Gastroesophageal sphincter (tissue), 3 donors: ENCODE measurements around the gene SNED1.

Experiments used
- CTCF ChIP-seq, 4 experiments: fragments of 200-600 bp in 2 of 4; fragments of 450-650 bp in 2 of 4; sonication (generic) in 1 of 4; IDR thresholded peaks; one replicate each; pipeline ENCODE4 v1.5.1; 2017 to 2019; ENCODE audit warnings: antibody characterized with exemption in 4 of 4, mild to moderate bottlenecking in 2 of 4, moderate library complexity in 2 of 4
- POLR2A ChIP-seq, 2 donors: fragments of 450-650 bp; IDR thresholded peaks; one replicate each; pipeline ENCODE4 v1.6.1; 2017; ENCODE audit warnings: antibody characterized with exemption in 2 of 2, mild to moderate bottlenecking in 2 of 2, moderate library complexity in 1 of 2

- TF ChIP-seq CTCF (IDR thresholded peaks at IDR 0.05), result no peak
- no peak for TF ChIP-seq POLR2A (IDR thresholded peaks at IDR 0.05)
Measured at GRCh38 chr2:241003369-241003768, 5.0 kb downstream of the SNED1 start.
